MM.1S (cell line): Measurements from ENCODE around the gene POU3F3.

Source experiments
- DNase-seq: peaks from one replicate; pipeline ENCODE4 v3.0.0-alpha.2; 2015
- H2AFZ ChIP-seq: fragments of 300-600 bp; sonication (generic); 2 replicates; pipeline ENCODE4 v1.6.0; 2016; ENCODE audit warnings: antibody characterized with exemption, low read length
- H3F3A ChIP-seq: fragments of 300-600 bp; sonication (generic); 2 replicates; pipeline ENCODE4 v1.6.1; 2016; ENCODE audit warnings: mild to moderate bottlenecking, antibody characterized with exemption, low read length, moderate library complexity, mixed read lengths; ENCODE audit not compliant: insufficient read depth
- H3K27ac ChIP-seq: fragments of 300-600 bp; sonication (generic); 2 replicates; pipeline ENCODE4 v1.5.1; 2016; ENCODE audit warnings: mild to moderate bottlenecking, low read length
- H3K27me3 ChIP-seq: fragments of 300-600 bp; sonication (generic); replicated peaks from 2 replicates; pipeline ENCODE4 v1.6.0; 2016; ENCODE audit warnings: low read length; ENCODE audit not compliant: insufficient read depth
- H3K36me3 ChIP-seq: fragments of 300-600 bp; sonication (generic); replicated peaks from 2 replicates; pipeline ENCODE4 v1.6.1; 2016; ENCODE audit warnings: mild to moderate bottlenecking, low read length, mixed read lengths; ENCODE audit not compliant: insufficient read depth
- H3K4me1 ChIP-seq: fragments of 300-600 bp; sonication (generic); 2 replicates; pipeline ENCODE4 v1.6.1; 2016; ENCODE audit warnings: low read length, mixed read lengths
- H3K4me2 ChIP-seq: fragments of 300-600 bp; sonication (generic); 2 replicates; pipeline ENCODE4 v1.6.0; 2016; ENCODE audit warnings: low read depth, low read length
- H3K4me3 ChIP-seq: fragments of 300-600 bp; sonication (generic); 2 replicates; pipeline ENCODE4 v1.5.1; 2016; ENCODE audit warnings: low read length, mixed read lengths
- H3K79me2 ChIP-seq: fragments of 300-600 bp; sonication (generic); 2 replicates; pipeline ENCODE4 v1.6.1; 2016; ENCODE audit warnings: mixed run types, low read length, mixed read lengths
- H3K9ac ChIP-seq: fragments of 300-600 bp; sonication (generic); 2 replicates; pipeline ENCODE4 v1.6.1; 2016; ENCODE audit warnings: low read length, mixed read lengths
- H3K9me2 ChIP-seq: fragments of 300-600 bp; sonication (generic); replicated peaks from 2 replicates; pipeline ENCODE4 v1.6.1; 2016; ENCODE audit warnings: mild to moderate bottlenecking, low read length, mixed read lengths; ENCODE audit not compliant: insufficient read depth
- H3K9me3 ChIP-seq: fragments of 300-600 bp; sonication (generic); replicated peaks from 2 replicates; pipeline ENCODE4 v1.6.1; 2016; ENCODE audit warnings: mild to moderate bottlenecking, low read length, mixed read lengths; ENCODE audit not compliant: insufficient read depth
- H4K20me1 ChIP-seq: fragments of 300-600 bp; sonication (generic); 2 replicates; pipeline ENCODE4 v1.6.1; 2016; ENCODE audit warnings: mild to moderate bottlenecking, low read length, moderate library complexity, mixed read lengths; ENCODE audit not compliant: insufficient read depth
- CTCF ChIP-seq: fragments of 300-600 bp; sonication (generic); IDR thresholded peaks from 2 replicates; pipeline ENCODE4 v1.5.1; 2016; ENCODE audit warnings: antibody characterized with exemption, low read length, mixed read lengths
- EZH2 ChIP-seq: fragments of 300-600 bp; sonication (generic); optimal IDR thresholded peaks from 2 replicates; pipeline ENCODE3; 2017; ENCODE audit warnings: low read depth, mild to moderate bottlenecking, antibody characterized with exemption, low read length, mixed read lengths
- EZH2phosphoT487 ChIP-seq: fragments of 300-600 bp; sonication (generic); IDR thresholded peaks from 2 replicates; pipeline ENCODE4 v1.6.1; 2018; ENCODE audit warnings: antibody characterized with exemption, low read length

The POU3F3 gene

GRCh38 chr2:104864280-104865095 lies 10.6 kb downstream of the POU3F3 start:
- no peaks in the 10 kb centered on the region for H3K4me1 ChIP-seq
- no peak overlapping the region for H3K27ac ChIP-seq
- TF ChIP-seq EZH2, result no peak
- TF ChIP-seq EZH2phosphoT487, result no peak
- no peak for TF ChIP-seq CTCF
- H3K36me3 ChIP-seq, result no peaks in the 10 kb centered on the region
- H3K79me2 ChIP-seq, result no peaks in the 10 kb centered on the region
- no peak overlapping the region for H3K4me3 ChIP-seq
- no peak overlapping the region for H3K4me2 ChIP-seq
- DNase-seq, result no peak
- no peak overlapping the region for H2AFZ ChIP-seq
- H3F3A ChIP-seq, result no peaks in the 10 kb centered on the region
- no peaks in the 10 kb centered on the region for H3K9me2 ChIP-seq
- H3K9me3 ChIP-seq, result no peaks in the 10 kb centered on the region
- H3K27me3 ChIP-seq, result no peaks in the 10 kb centered on the region; the same call in 1 of the 2 replicates
- no peak overlapping the region for H3K9ac ChIP-seq
- no peaks in the 10 kb centered on the region for H4K20me1 ChIP-seq

GRCh38 chr2:104865096-104865470 lies 11.2 kb downstream of the POU3F3 start:
- H3K9me2 ChIP-seq, result no peaks in the 10 kb centered on the region
- no peak overlapping the region for H3K4me3 ChIP-seq
- H3K27me3 ChIP-seq, result no peaks in the 10 kb centered on the region; the same call in 1 of the 2 replicates
- H2AFZ ChIP-seq, result no peak overlapping the region
- H3K9me3 ChIP-seq, result no peaks in the 10 kb centered on the region
- no peaks in the 10 kb centered on the region for H4K20me1 ChIP-seq
- H3K36me3 ChIP-seq, result no peaks in the 10 kb centered on the region
- no peaks in the 10 kb centered on the region for H3F3A ChIP-seq
- DNase-seq, result no peak
- no peak overlapping the region for H3K27ac ChIP-seq
- no peaks in the 10 kb centered on the region for H3K4me1 ChIP-seq
- H3K4me2 ChIP-seq, result no peak overlapping the region
- TF ChIP-seq EZH2 (no peak), CTCF (no peak), EZH2phosphoT487 (no peak)
- no peaks in the 10 kb centered on the region for H3K79me2 ChIP-seq
- no peak overlapping the region for H3K9ac ChIP-seq

- Histone ChIP-seq H3K9ac (no peak overlapping the region), H3K4me1 (no peaks in the 10 kb centered on the region), H3K4me2 (no peak overlapping the region), H3K36me3 (no peaks in the 10 kb centered on the region), H4K20me1 (no peaks in the 10 kb centered on the region), H3K27me3 (peaks cover 3% of the 10 kb centered on the region), H3K9me2 (no peaks in the 10 kb centered on the region), H3K9me3 (no peaks in the 10 kb centered on the region), H2AFZ (no peak overlapping the region), H3F3A (no peaks in the 10 kb centered on the region), H3K4me3 (no peak overlapping the region), H3K27ac (no peak overlapping the region), H3K79me2 (no peaks in the 10 kb centered on the region)
- no peak for DNase-seq
- TF ChIP-seq CTCF (no peak), EZH2phosphoT487 (no peak), EZH2 (no peak)
Measured at GRCh38 chr2:104866122-104866864, 12.4 kb downstream of the POU3F3 start.
